Parathyroid adenoma (tissue), 2 donors: Measurements from ENCODE around the gene TPP2.

Source experiments
- H2AFZ ChIP-seq: fragments of 300-600 bp; sonication (generic); one replicate; pipeline ENCODE4 v1.7.0; 2017; ENCODE audit warnings: antibody characterized with exemption, mild to moderate bottlenecking
- H3K27ac ChIP-seq: fragments of 300-600 bp; sonication (generic); one replicate; pipeline ENCODE4 v1.7.0; 2017
- H3K27me3 ChIP-seq: fragments of 300-600 bp; sonication (generic); one replicate; pipeline ENCODE4 v1.7.0; 2017; ENCODE audit warnings: low read length; ENCODE audit not compliant: control insufficient read depth, insufficient read depth
- H3K36me3 ChIP-seq: fragments of 300-600 bp; sonication (generic); one replicate; pipeline ENCODE4 v1.7.0; 2017; ENCODE audit warnings: low read length; ENCODE audit not compliant: control insufficient read depth, insufficient read depth
- H3K4me1 ChIP-seq: fragments of 300-600 bp; sonication (generic); one replicate; pipeline ENCODE4 v1.7.0; 2017; ENCODE audit warnings: control low read depth
- H3K4me2 ChIP-seq: fragments of 300-600 bp; sonication (generic); one replicate; pipeline ENCODE4 v1.7.0; 2017; ENCODE audit warnings: low read length
- H3K4me3 ChIP-seq: fragments of 300-600 bp; sonication (generic); one replicate; pipeline ENCODE4 v1.7.0; 2017; ENCODE audit warnings: low read depth, low read length
- H3K79me2 ChIP-seq: fragments of 300-600 bp; sonication (generic); one replicate; pipeline ENCODE4 v1.7.0; 2017; ENCODE audit warnings: control low read depth
- H3K9ac ChIP-seq: fragments of 300-600 bp; sonication (generic); one replicate; pipeline ENCODE4 v1.7.0; 2017; ENCODE audit warnings: mild to moderate bottlenecking
- H3K9me3 ChIP-seq: fragments of 300-600 bp; sonication (generic); one replicate; pipeline ENCODE4 v1.7.0; 2017; ENCODE audit warnings: low read length; ENCODE audit not compliant: control insufficient read depth
- TF ChIP-seq, protein P1 (sequence below): fragments of 300-600 bp; sonication (generic); IDR thresholded peaks from one replicate; pipeline ENCODE4 v1.7.0; 2017; ENCODE audit warnings: antibody characterized with exemption, mild to moderate bottlenecking
- donor health status: primary hyperparathyroidism.

The TPP2 gene

DNA sequence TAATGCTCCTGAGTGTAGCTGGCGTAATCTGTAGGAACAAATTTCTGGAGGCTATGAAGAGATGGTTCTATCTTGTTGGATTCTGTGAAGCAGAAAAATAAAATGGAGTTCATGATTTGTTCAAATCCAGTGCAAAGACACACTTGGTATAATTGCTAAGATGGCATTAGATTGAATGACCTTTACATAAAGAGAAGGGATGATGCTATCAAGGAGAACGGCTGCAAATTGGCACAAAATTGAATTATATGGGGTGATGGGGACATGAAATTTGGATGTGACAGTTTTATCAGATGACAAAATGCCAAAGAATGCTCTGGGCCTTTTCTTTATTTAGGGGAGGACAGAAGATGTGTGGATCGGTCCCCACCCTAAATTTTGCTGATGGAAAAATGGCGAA is 94.1 kb downstream of the TPP2 start:
- Histone ChIP-seq H2AFZ (no peak overlapping the region), H3K4me1 (no peaks in the 10 kb centered on the region), H3K27ac (no peak overlapping the region), H3K9ac (no peak overlapping the region), H3K4me2 (no peak overlapping the region), H3K4me3 (no peak overlapping the region), H3K27me3 (peaks cover 4% of the 10 kb centered on the region), H3K79me2 (no peaks in the 10 kb centered on the region), H3K36me3 (no peaks in the 10 kb centered on the region), H3K9me3 (no peaks in the 10 kb centered on the region)
- TF ChIP-seq, protein P1, sequence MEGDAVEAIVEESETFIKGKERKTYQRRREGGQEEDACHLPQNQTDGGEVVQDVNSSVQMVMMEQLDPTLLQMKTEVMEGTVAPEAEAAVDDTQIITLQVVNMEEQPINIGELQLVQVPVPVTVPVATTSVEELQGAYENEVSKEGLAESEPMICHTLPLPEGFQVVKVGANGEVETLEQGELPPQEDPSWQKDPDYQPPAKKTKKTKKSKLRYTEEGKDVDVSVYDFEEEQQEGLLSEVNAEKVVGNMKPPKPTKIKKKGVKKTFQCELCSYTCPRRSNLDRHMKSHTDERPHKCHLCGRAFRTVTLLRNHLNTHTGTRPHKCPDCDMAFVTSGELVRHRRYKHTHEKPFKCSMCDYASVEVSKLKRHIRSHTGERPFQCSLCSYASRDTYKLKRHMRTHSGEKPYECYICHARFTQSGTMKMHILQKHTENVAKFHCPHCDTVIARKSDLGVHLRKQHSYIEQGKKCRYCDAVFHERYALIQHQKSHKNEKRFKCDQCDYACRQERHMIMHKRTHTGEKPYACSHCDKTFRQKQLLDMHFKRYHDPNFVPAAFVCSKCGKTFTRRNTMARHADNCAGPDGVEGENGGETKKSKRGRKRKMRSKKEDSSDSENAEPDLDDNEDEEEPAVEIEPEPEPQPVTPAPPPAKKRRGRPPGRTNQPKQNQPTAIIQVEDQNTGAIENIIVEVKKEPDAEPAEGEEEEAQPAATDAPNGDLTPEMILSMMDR, result no peak

DNA sequence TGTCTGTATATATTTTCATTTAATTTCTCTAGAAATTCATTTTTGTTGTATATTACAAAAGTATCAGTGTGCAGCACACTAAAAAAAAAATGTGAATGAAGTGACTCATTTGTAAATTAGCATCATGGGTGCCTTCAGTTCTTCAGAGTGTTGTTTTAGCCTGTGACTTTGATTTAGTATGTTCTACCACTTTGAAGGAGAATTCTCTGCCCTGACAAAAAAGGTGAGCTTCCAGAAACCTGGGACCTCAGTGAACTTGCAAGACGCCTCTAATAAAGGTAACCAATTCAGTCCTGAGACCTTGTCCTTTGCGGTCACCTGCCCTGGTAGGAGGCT is 95.7 kb downstream of the TPP2 start:
- Histone ChIP-seq H3K27me3 (peaks cover 4% of the 10 kb centered on the region), H3K9me3 (no peaks in the 10 kb centered on the region), H3K79me2 (no peaks in the 10 kb centered on the region), H3K9ac (no peak overlapping the region), H3K27ac (no peak overlapping the region), H2AFZ (no peak overlapping the region), H3K4me3 (no peak overlapping the region), H3K36me3 (no peaks in the 10 kb centered on the region), H3K4me1 (no peaks in the 10 kb centered on the region), H3K4me2 (no peak overlapping the region)
- TF ChIP-seq, protein P1, result no peak

DNA sequence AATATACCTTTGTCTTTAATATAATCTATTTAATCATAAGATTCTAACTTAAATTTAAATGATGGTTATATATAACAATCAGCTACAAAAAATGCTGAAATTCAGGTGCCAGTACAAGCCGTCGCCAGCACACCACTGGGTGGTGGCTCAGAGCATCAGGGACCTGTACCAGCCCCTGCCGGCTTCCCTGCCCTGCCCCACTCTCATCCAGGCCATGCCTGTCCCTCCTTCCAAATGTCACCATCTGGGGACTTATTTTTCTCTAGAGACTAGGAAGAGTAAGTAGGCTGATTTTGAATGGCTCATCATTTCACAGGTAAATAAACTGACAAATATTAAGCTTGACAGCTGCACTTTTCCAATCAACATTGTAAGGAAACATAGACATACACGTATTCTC is 96.5 kb downstream of the TPP2 start:
- no peaks in the 10 kb centered on the region for H3K4me1 ChIP-seq
- peaks cover 4% of the 10 kb centered on the region for H3K27me3 ChIP-seq
- no peaks in the 10 kb centered on the region for H3K36me3 ChIP-seq
- H2AFZ ChIP-seq, result no peak overlapping the region
- no peaks in the 10 kb centered on the region for H3K79me2 ChIP-seq
- H3K9me3 ChIP-seq, result no peaks in the 10 kb centered on the region
- no peak overlapping the region for H3K9ac ChIP-seq
- TF ChIP-seq, protein P1, result no peak
- no peak overlapping the region for H3K4me2 ChIP-seq
- no peak overlapping the region for H3K27ac ChIP-seq
- H3K4me3 ChIP-seq, result no peak overlapping the region

DNA sequence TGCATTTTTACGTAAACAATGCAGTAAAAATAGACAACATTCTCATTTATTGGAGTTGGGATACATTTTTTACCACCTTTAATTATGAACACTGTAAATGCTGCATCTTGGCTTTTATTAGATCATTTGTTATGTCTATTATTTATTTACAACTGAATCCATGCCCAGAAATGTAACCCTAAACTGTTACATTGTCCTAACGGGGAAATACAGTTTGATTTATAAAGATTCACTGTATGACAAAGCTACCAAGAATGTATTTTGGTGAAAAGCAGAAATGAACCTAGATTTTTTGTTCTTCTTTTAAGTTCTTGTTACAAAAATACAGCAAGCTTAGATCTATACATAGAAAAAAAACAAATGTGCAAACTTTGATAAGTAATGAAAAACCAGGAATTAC is 97.0 kb downstream of the TPP2 start:
- TF ChIP-seq, protein P1, result no peak
- Histone ChIP-seq H3K4me1 (no peaks in the 10 kb centered on the region), H3K27ac (no peak overlapping the region), H3K4me2 (no peak overlapping the region), H3K4me3 (no peak overlapping the region), H3K27me3 (peaks cover 4% of the 10 kb centered on the region), H3K9me3 (no peaks in the 10 kb centered on the region), H3K36me3 (no peaks in the 10 kb centered on the region), H2AFZ (no peak overlapping the region), H3K79me2 (no peaks in the 10 kb centered on the region), H3K9ac (no peak overlapping the region)

DNA sequence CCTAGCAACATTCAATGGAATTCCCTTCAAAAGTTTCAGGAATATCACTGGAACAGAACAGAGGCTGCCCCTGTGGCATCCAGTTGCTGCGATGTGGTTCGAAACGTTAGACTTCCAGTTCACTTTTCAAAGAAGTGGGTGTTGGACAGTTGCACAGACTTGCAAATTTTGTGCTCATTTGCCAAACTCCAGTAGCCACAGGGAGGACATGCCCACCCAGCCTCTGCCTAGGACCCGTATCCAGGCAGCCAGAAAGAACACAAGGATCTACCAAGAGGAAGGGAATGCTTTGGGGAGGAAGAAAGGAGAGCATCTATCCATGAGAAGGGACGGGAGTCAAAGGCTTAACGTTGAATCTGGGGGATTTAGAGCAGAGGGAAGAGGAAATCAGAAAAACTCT is 98.2 kb downstream of the TPP2 start, which contains the start of gene METTL21C:
Gene METTL21C, minus strand, starts transcription at position 108 of the 400 bp plus-strand sequence. CDS start 546 bp downstream, outside the sequence.
- Histone ChIP-seq H3K27ac (no peak within 1 kb of the TSS), H3K4me1 (no peaks in the 10 kb centered on the region), H2AFZ (no peak within 1 kb of the TSS), H3K36me3 (no peaks in the 10 kb centered on the region), H3K4me2 (no peak within 1 kb of the TSS), H3K27me3 (no peaks in the 10 kb centered on the region), H3K79me2 (no peaks in the 10 kb centered on the region), H3K4me3 (no peak within 1 kb of the TSS), H3K9me3 (peaks cover 3% of the 10 kb centered on the region), H3K9ac (no peak within 1 kb of the TSS)
- TF ChIP-seq, protein P1, result no peak
